Kasumi-1 (cell line): ENCODE data around the gene SERPINB7.
A peak's percentile ranks its signal among the peaks of the same experiment; 100 is the strongest.
"Not testable (repeated sequence)": the region's sequence is repeated elsewhere in the genome, so short reads cannot be mapped to it uniquely, and the experiment has no call there.

Source experiments
- DNase-seq, 2 experiments: peaks; one replicate each; lab custom pipeline; 2025; lab: John Stamatoyannopoulos, UW

The SERPINB7 gene

GRCh38 chr18:63775166-63775730, at the start of gene SERPINB7:
Gene SERPINB7, plus strand, starts transcription at chr18:63775418. Its CDS starts 6,955 bp downstream, at chr18:63782373.
- DNase-seq = no peak

- no peak for DNase-seq
These were observed 49.3 kb upstream of the SERPINB7 start for GRCh38 chr18:63725682-63726480.

GRCh38 chr18:63730773-63731172, 44.4 kb upstream of the SERPINB7 start:
- no peak for DNase-seq

GRCh38 chr18:63731215-63731614, 44.0 kb upstream of the SERPINB7 start:
- DNase-seq = no peak

GRCh38 chr18:63736876-63737275, 38.3 kb upstream of the SERPINB7 start:
- DNase-seq = no peak

- DNase-seq = peak in 1 of 2 experiments; percentile 14
These were observed 33.4 kb upstream of the SERPINB7 start for GRCh38 chr18:63741769-63742168.

- no peak for DNase-seq
These were observed 28.2 kb upstream of the SERPINB7 start for GRCh38 chr18:63747006-63747405.

GRCh38 chr18:63749489-63749888, 25.7 kb upstream of the SERPINB7 start:
- no peak for DNase-seq

- no peak for DNase-seq
These were observed 22.6 kb upstream of the SERPINB7 start for GRCh38 chr18:63752636-63753035.

GRCh38 chr18:63753676-63754075, 21.5 kb upstream of the SERPINB7 start:
- no peak for DNase-seq

GRCh38 chr18:63757541-63757940, 17.7 kb upstream of the SERPINB7 start:
- DNase-seq = no peak

- no peak for DNase-seq
These were observed 16.5 kb upstream of the SERPINB7 start for GRCh38 chr18:63758615-63759240.

- DNase-seq = not testable (repeated sequence)
These were observed 15.4 kb upstream of the SERPINB7 start for GRCh38 chr18:63759786-63760185.

- DNase-seq = no peak
These were observed 12.7 kb upstream of the SERPINB7 start for GRCh38 chr18:63762518-63762917.

GRCh38 chr18:63763831-63764600, 11.2 kb upstream of the SERPINB7 start:
- no peak for DNase-seq

- DNase-seq = no peak
These were observed 9.4 kb upstream of the SERPINB7 start for GRCh38 chr18:63765837-63766236.

GRCh38 chr18:63773551-63773950, 1.7 kb upstream of the SERPINB7 start:
- DNase-seq = no peak

- no peak for DNase-seq
These were observed 707 bp upstream of the SERPINB7 start for GRCh38 chr18:63774511-63774910.

- no peak for DNase-seq
These were observed 4.2 kb downstream of the SERPINB7 start for GRCh38 chr18:63779386-63779785.

GRCh38 chr18:63783394-63783793, 8.2 kb downstream of the SERPINB7 start:
- no peak for DNase-seq

GRCh38 chr18:63784787-63785452, 9.7 kb downstream of the SERPINB7 start:
- no peak for DNase-seq

GRCh38 chr18:63787673-63788072, 12.5 kb downstream of the SERPINB7 start:
- DNase-seq = no peak
